Esophagus (tissue), 2 donors: ENCODE results near the gene NOS1AP. TPM values are rescaled to one million over a fixed set of nuclear protein-coding genes. Genes with fewer than 3 reads are reported as not detected.

Experiments used
- H3K27ac ChIP-seq, 2 donors: one replicate each; pipeline ENCODE4 v1.5.1; 2013; ENCODE audit warnings: low read depth in 2 of 2, mild to moderate bottlenecking in 2 of 2, inconsistent platforms in 1 of 2, low read length in 1 of 2, moderate library complexity in 1 of 2
- H3K27me3 ChIP-seq, 2 donors: one replicate each; pipeline ENCODE4 v1.6.1; 2013; ENCODE audit warnings: low read length in 2 of 2, control low read depth in 1 of 2, mild to moderate bottlenecking in 1 of 2; ENCODE audit not compliant: insufficient read depth in 2 of 2, control insufficient read depth in 1 of 2
- H3K36me3 ChIP-seq, 2 donors: one replicate each; pipeline ENCODE4 v1.6.1; 2013; ENCODE audit warnings: low read length in 1 of 2; ENCODE audit not compliant: control insufficient read depth in 2 of 2, insufficient read depth in 2 of 2
- H3K4me1 ChIP-seq, 2 donors: one replicate each; pipeline ENCODE4 v1.6.1; 2013; ENCODE audit warnings: low read length in 1 of 2; ENCODE audit not compliant: control insufficient read depth in 2 of 2, insufficient read depth in 2 of 2
- H3K4me3 ChIP-seq, 2 donors: one replicate each; pipeline ENCODE4 v1.5.1; 2013; ENCODE audit warnings: low read length in 2 of 2, mild to moderate bottlenecking in 2 of 2, low read depth in 1 of 2, moderate library complexity in 1 of 2
- H3K9me3 ChIP-seq, 2 donors: one replicate each; pipeline ENCODE4 v1.6.1; 2013; ENCODE audit warnings: mild to moderate bottlenecking in 2 of 2, low read depth in 1 of 2, low read length in 1 of 2, moderate library complexity in 1 of 2; ENCODE audit not compliant: control insufficient read depth in 2 of 2, insufficient read depth in 1 of 2
- WGBS, 2 donors: extraction: QIAGEN DNeasy Blood & Tissue Kit; methylation state at CpG; one replicate each; pipeline ENCODE4 v1.1.7; 2013; 5-methylcytosine and 5-hydroxymethylcytosine counted together
- polyA plus RNA-seq, 2 donors: library from polyadenylated mRNA; stranded (reverse); fragments of 200-250 nt; gene quantifications; one replicate each; pipeline ENCODE4 v1.2.3, GENCODE V29; 2013
- donor health status: healthy with polysubstance abuse.
- donor health status: Bipolar disorder and iron deficiency.

Gene NOS1AP
- polyA plus RNA-seq, 2 donors, result 0.53 to 0.98 TPM

DNA sequence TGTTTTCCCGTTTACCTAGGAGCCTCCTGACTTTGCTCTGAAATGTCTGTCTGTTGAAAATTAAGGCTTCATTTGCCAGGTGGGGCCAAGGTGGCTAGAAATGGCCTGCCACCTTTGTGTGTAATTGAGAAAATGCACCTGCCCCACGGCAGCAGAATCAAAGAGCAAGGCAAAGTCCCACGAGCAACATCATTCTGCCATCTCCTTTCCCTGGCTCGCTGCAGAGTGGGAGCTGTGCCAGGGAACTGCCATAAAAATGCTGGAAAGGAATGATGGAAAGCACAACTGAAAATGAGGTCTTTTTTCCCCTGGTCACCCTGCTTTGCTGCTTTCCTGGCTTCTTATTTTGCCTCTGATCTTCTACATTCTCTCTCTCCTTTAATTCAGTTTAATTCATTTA lies 40.3 kb upstream of the NOS1AP start:
- no peaks in the 10 kb centered on the region for H3K4me1 ChIP-seq
- no peak overlapping the region for H3K4me3 ChIP-seq
- H3K36me3 ChIP-seq, result no peaks in the 10 kb centered on the region
- no peaks in the 10 kb centered on the region for H3K27me3 ChIP-seq
- 34 to 35% methylated on average over 4 of the region's 4 CpGs for WGBS, 2 donors
- no peaks in the 10 kb centered on the region for H3K9me3 ChIP-seq
- no peak overlapping the region for H3K27ac ChIP-seq

DNA sequence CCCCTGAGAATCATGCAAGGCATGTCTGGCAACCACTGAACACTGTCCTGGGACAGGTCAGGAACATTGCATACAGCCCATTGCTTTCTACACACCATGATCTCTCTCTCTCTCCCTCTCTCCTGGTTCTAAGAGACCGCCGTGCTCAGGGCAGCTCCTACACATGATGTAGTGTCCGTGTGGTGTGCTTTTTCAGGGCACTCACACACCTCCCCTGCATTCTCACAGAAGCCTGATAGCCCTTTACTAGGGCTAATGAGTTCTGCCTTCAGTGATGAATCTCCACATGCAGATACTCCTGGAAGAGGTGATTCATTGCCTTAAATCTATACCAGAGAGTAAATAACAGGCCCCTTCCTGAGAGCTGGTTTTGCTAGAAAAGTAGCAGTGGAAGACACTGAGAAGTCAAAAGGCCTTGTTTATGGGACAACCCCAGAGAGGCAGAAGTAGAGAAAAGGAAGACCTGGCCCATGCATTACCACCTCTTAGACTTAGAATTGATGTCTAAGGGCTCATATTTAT lies 38.7 kb upstream of the NOS1AP start:
- H3K4me3 ChIP-seq, result no peak overlapping the region
- H3K4me1 ChIP-seq, result no peaks in the 10 kb centered on the region
- no peak overlapping the region for H3K27ac ChIP-seq
- H3K27me3 ChIP-seq, result no peaks in the 10 kb centered on the region
- H3K36me3 ChIP-seq, result no peaks in the 10 kb centered on the region
- H3K9me3 ChIP-seq, result no peaks in the 10 kb centered on the region
- WGBS, 2 donors, result 96 to 99% methylated on average over 3 of the region's 3 CpGs

DNA sequence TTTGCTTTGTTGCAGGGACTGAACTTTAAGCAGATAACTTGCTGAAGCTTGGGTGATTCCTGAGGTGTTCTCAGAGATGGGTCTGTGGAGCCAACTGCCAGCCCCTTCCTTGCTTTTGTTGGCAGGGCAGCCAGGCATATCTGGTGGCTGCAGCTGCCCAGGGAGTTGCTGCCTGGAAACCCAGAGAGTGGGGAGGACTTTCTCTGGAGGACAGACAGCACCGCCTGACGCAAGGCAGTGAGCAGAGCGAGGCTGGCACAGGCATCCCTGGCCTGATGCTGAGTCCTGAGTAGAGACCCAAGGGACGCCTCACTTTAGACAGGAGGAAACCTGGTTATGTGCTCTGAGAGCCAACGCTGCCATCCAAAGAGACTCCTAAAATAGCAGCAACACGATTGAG lies 36.1 kb upstream of the NOS1AP start:
- Histone ChIP-seq H3K4me3 (no peak overlapping the region), H3K27me3 (no peaks in the 10 kb centered on the region), H3K9me3 (no peaks in the 10 kb centered on the region), H3K4me1 (no peaks in the 10 kb centered on the region), H3K27ac (no peak overlapping the region), H3K36me3 (no peaks in the 10 kb centered on the region)
- 65 to 72% methylated on average over 6 of the region's 6 CpGs for WGBS, 2 donors

GRCh38 chr1:162035241-162035640 lies 34.2 kb upstream of the NOS1AP start:
- no peak overlapping the region for H3K27ac ChIP-seq
- H3K4me3 ChIP-seq, result no peak overlapping the region
- no peaks in the 10 kb centered on the region for H3K9me3 ChIP-seq
- H3K36me3 ChIP-seq, result no peaks in the 10 kb centered on the region
- 24 to 26% methylated on average over 2 of the region's 2 CpGs for WGBS, 2 donors
- H3K4me1 ChIP-seq, result no peaks in the 10 kb centered on the region
- no peaks in the 10 kb centered on the region for H3K27me3 ChIP-seq

- no peak overlapping the region for H3K4me3 ChIP-seq
- H3K27ac ChIP-seq, result no peak overlapping the region
- no peaks in the 10 kb centered on the region for H3K4me1 ChIP-seq
- no peaks in the 10 kb centered on the region for H3K27me3 ChIP-seq
- 96% methylated on average over 1 of the region's 1 CpG for WGBS, 2 donors
- no peaks in the 10 kb centered on the region for H3K36me3 ChIP-seq
- no peaks in the 10 kb centered on the region for H3K9me3 ChIP-seq
These were observed 33.3 kb upstream of the NOS1AP start for GRCh38 chr1:162036163-162036562.

DNA sequence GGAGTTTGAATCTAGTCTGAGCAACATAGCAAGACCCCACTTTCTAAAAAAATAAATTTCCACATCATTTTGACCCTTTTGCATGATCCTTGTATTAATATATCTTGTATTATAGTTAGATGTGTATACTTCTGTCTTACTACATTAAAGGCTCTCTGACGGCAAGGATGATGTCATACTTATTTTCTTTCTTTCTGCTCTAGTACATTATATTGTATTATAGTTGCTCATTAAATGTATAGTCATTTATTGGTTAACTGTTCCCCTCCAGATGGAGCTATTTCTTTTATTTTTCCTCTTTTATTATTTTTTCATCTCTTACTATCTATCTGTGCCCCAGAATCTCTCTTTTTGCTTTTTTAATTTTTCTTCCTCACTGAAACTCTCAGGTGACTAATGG lies 30.9 kb upstream of the NOS1AP start:
- no peaks in the 10 kb centered on the region for H3K4me1 ChIP-seq
- no peaks in the 10 kb centered on the region for H3K9me3 ChIP-seq
- no peaks in the 10 kb centered on the region for H3K27me3 ChIP-seq
- no peak overlapping the region for H3K4me3 ChIP-seq
- no peaks in the 10 kb centered on the region for H3K36me3 ChIP-seq
- WGBS, 2 donors, result 74 to 81% methylated on average over 1 of the region's 1 CpG
- H3K27ac ChIP-seq, result no peak overlapping the region

- no peaks in the 10 kb centered on the region for H3K9me3 ChIP-seq
- H3K36me3 ChIP-seq, result no peaks in the 10 kb centered on the region
- H3K27me3 ChIP-seq, result no peaks in the 10 kb centered on the region
- no peak overlapping the region for H3K27ac ChIP-seq
- H3K4me3 ChIP-seq, result no peak overlapping the region
- no peaks in the 10 kb centered on the region for H3K4me1 ChIP-seq
- 74% methylated on average over 4 of the region's 4 CpGs for WGBS, 2 donors
These were observed 29.5 kb upstream of the NOS1AP start for GRCh38 chr1:162040001-162040400.

- Histone ChIP-seq H3K9me3 (no peaks in the 10 kb centered on the region), H3K27me3 (no peaks in the 10 kb centered on the region), H3K36me3 (no peaks in the 10 kb centered on the region), H3K4me3 (no peak overlapping the region), H3K4me1 (no peaks in the 10 kb centered on the region), H3K27ac (no peak overlapping the region)
These were observed 28.8 kb upstream of the NOS1AP start for GRCh38 chr1:162040657-162041056.

GRCh38 chr1:162042361-162042760 lies 27.1 kb upstream of the NOS1AP start:
- no peak overlapping the region for H3K4me3 ChIP-seq
- H3K27me3 ChIP-seq, result peaks cover 0 to 2% of the 10 kb centered on the region in 2 donors
- H3K4me1 ChIP-seq, result no peaks in the 10 kb centered on the region
- 76 to 87% methylated on average over 1 of the region's 1 CpG for WGBS, 2 donors
- no peaks in the 10 kb centered on the region for H3K36me3 ChIP-seq
- no peak overlapping the region for H3K27ac ChIP-seq
- H3K9me3 ChIP-seq, result no peaks in the 10 kb centered on the region

GRCh38 chr1:162046921-162047320 lies 22.6 kb upstream of the NOS1AP start:
- Histone ChIP-seq H3K27ac (no peak overlapping the region), H3K36me3 (no peaks in the 10 kb centered on the region), H3K27me3 (peaks cover 0 to 2% of the 10 kb centered on the region in 2 donors), H3K9me3 (no peaks in the 10 kb centered on the region), H3K4me1 (no peaks in the 10 kb centered on the region), H3K4me3 (no peak overlapping the region)
- WGBS, 2 donors, result 51 to 56% methylated on average over 1 of the region's 1 CpG
